Peyer's patch (tissue), 4 donors: ENCODE data around the gene KIFC1.

Source experiments
- POLR2A ChIP-seq, 2 donors: fragments of 450-650 bp; IDR thresholded peaks; one replicate each; pipeline ENCODE4 v1.5.1; 2017; ENCODE audit warnings: antibody characterized with exemption in 2 of 2, mild to moderate bottlenecking in 2 of 2, moderate library complexity in 2 of 2
- TF ChIP-seq, protein P1 (sequence below), 6 experiments: fragments of 450-650 bp in 4 of 6; fragments of 200-600 bp in 2 of 6; sonication (generic) in 1 of 6; IDR thresholded peaks; one replicate each; pipeline ENCODE4 v1.5.1; 2017 to 2019; ENCODE audit warnings: antibody characterized with exemption in 6 of 6, mild to moderate bottlenecking in 3 of 6, moderate library complexity in 1 of 6

DNA sequence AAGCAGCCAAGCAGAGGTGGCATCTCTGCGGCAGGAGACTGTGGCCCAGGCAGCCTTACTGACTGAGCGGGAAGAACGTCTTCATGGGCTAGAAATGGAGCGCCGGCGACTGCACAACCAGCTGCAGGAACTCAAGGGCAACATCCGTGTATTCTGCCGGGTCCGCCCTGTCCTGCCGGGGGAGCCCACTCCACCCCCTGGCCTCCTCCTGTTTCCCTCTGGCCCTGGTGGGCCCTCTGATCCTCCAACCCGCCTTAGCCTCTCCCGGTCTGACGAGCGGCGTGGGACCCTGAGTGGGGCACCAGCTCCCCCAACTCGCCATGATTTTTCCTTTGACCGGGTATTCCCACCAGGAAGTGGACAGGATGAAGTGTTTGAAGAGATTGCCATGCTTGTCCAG is 13.3 kb downstream of the KIFC1 start:
- TF ChIP-seq POLR2A (IDR thresholded peaks at IDR 0.05): no peak
- TF ChIP-seq, protein P1, sequence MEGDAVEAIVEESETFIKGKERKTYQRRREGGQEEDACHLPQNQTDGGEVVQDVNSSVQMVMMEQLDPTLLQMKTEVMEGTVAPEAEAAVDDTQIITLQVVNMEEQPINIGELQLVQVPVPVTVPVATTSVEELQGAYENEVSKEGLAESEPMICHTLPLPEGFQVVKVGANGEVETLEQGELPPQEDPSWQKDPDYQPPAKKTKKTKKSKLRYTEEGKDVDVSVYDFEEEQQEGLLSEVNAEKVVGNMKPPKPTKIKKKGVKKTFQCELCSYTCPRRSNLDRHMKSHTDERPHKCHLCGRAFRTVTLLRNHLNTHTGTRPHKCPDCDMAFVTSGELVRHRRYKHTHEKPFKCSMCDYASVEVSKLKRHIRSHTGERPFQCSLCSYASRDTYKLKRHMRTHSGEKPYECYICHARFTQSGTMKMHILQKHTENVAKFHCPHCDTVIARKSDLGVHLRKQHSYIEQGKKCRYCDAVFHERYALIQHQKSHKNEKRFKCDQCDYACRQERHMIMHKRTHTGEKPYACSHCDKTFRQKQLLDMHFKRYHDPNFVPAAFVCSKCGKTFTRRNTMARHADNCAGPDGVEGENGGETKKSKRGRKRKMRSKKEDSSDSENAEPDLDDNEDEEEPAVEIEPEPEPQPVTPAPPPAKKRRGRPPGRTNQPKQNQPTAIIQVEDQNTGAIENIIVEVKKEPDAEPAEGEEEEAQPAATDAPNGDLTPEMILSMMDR (IDR thresholded peaks at IDR 0.05): no peak
